PC-3 (cell line): ENCODE data around the gene ARHGAP4. TPM values are rescaled to one million over a fixed set of nuclear protein-coding genes. Genes with fewer than 3 reads are reported as not detected.

Source experiments
- ATAC-seq: fragments of 200-7000 bp; cut with Tn5 transposase; 2 replicates; pipeline ENCODE4 v1.9.1; 2020; ENCODE audit warnings: mild to moderate bottlenecking, moderate library complexity
- BruUV-seq: library from RNA; stranded (reverse); fragments of 400-500 nt; replicated peaks from 2 replicates; lab custom pipeline; 2021; lab: Mats Ljungman, UMichigan
- CTCF ChIA-PET: fragments of 300-600 bp; sonication (Branson Sonifier 250); formaldehyde crosslinking; loops from one replicate; lab custom pipeline; 2022; ENCODE audit warnings: antibody characterized with exemption; lab: Charles Lee
- POLR2A ChIA-PET: fragments of 300-600 bp; sonication (Branson Sonifier 250); formaldehyde crosslinking; loops from one replicate; lab custom pipeline; 2022; ENCODE audit warnings: antibody characterized with exemption; ENCODE audit not compliant: unreplicated experiment; lab: Charles Lee
- DNase-seq: peaks from one replicate; pipeline ENCODE4 v3.0.0-alpha.2; 2015
- H2AFZ ChIP-seq: fragments of 300-600 bp; sonication (generic); 2 replicates; pipeline ENCODE4 v1.6.0; 2016; ENCODE audit warnings: antibody characterized with exemption, low read length
- H3F3A ChIP-seq: fragments of 300-600 bp; sonication (generic); one replicate; pipeline ENCODE4 v1.6.0; 2017; ENCODE audit warnings: antibody characterized with exemption, low read length, control low read depth, mild to moderate bottlenecking; ENCODE audit not compliant: unreplicated experiment
- H3K27ac ChIP-seq: fragments of 300-600 bp; sonication (generic); 2 replicates; pipeline ENCODE4 v1.5.1; 2016; ENCODE audit warnings: mild to moderate bottlenecking, low read length
- H3K27me3 ChIP-seq: fragments of 300-600 bp; sonication (generic); 2 replicates; pipeline ENCODE4 v1.6.1; 2016; ENCODE audit warnings: low read length, mixed read lengths
- H3K36me3 ChIP-seq: fragments of 300-600 bp; sonication (generic); 2 replicates; pipeline ENCODE4 v1.6.1; 2016; ENCODE audit warnings: low read depth, mixed run types, low read length, mixed read lengths
- H3K4me1 ChIP-seq: fragments of 300-600 bp; sonication (generic); 2 replicates; pipeline ENCODE4 v1.5.1; 2016; ENCODE audit warnings: low read length; ENCODE audit not compliant: insufficient read depth
- H3K4me2 ChIP-seq: fragments of 300-600 bp; sonication (generic); 2 replicates; pipeline ENCODE4 v1.6.0; 2016; ENCODE audit warnings: low read length
- H3K4me3 ChIP-seq: fragments of 300-600 bp; sonication (generic); 2 replicates; pipeline ENCODE4 v1.5.1; 2016; ENCODE audit warnings: mild to moderate bottlenecking, low read length, mixed read lengths
- H3K79me2 ChIP-seq: fragments of 300-600 bp; sonication (generic); 2 replicates; pipeline ENCODE4 v1.6.1; 2017; ENCODE audit warnings: low read length, mixed read lengths
- H3K9ac ChIP-seq: fragments of 300-600 bp; sonication (generic); 2 replicates; pipeline ENCODE4 v1.6.0; 2016; ENCODE audit warnings: mild to moderate bottlenecking, low read length
- H3K9me2 ChIP-seq: fragments of 300-600 bp; sonication (generic); replicated peaks from 2 replicates; pipeline ENCODE4 v1.6.1; 2016; ENCODE audit warnings: mixed run types, low read length, mixed read lengths
- H3K9me3 ChIP-seq: fragments of 300-600 bp; sonication (generic); 2 replicates; pipeline ENCODE4 v1.6.1; 2016; ENCODE audit warnings: low read length, mixed read lengths
- H4K20me1 ChIP-seq: fragments of 300-600 bp; sonication (generic); 2 replicates; pipeline ENCODE4 v1.6.1; 2016; ENCODE audit warnings: low read length, mixed read lengths
- CTCF ChIP-seq: fragments of 300-600 bp; sonication (generic); conservative IDR thresholded peaks from 2 replicates; pipeline ENCODE4 v1.5.1; 2017; ENCODE audit warnings: antibody characterized with exemption, low read depth, mild to moderate bottlenecking, low read length
- EZH2 ChIP-seq: fragments of 300-600 bp; sonication (generic); IDR thresholded peaks from one replicate; pipeline ENCODE4 v1.6.1; 2017; ENCODE audit warnings: antibody characterized with exemption, mild to moderate bottlenecking, low read length; ENCODE audit not compliant: unreplicated experiment
- EZH2phosphoT487 ChIP-seq: fragments of 300-600 bp; sonication (generic); IDR thresholded peaks from 2 replicates; pipeline ENCODE4 v1.6.1; 2018; ENCODE audit warnings: mild to moderate bottlenecking, antibody characterized with exemption, low read length, borderline replicate concordance
- intact Hi-C: fragments of 100-400 bp; cut with micrococcal nuclease; formaldehyde crosslinking; loops from 2 replicates; pipeline ENCODE4 v1.9.0; 2023
- total RNA-seq: library from RNA; depleted of rRNA; stranded (reverse); fragments of >200 nt; gene quantifications from 2 replicates; pipeline ENCODE4 v1.2.3, GENCODE V29; 2014

The ARHGAP4 gene
- total RNA-seq, 1 experiment from 2014 or later = 4.6 TPM

GRCh38 chrX:153863251-153863991, 62.6 kb downstream of the ARHGAP4 start:
- Histone ChIP-seq H4K20me1 (no peaks in the 10 kb centered on the region), H3K9me3 (no peaks in the 10 kb centered on the region), H3K27ac (no peak overlapping the region), H3K79me2 (no peaks in the 10 kb centered on the region), H3F3A (no peaks in the 10 kb centered on the region), H3K4me1 (no peaks in the 10 kb centered on the region), H3K4me2 (no peak overlapping the region), H3K4me3 (no peak overlapping the region), H3K9ac (no peak overlapping the region), H3K9me2 (no peaks in the 10 kb centered on the region), H2AFZ (no peak overlapping the region), H3K27me3 (peaks cover 14% of the 10 kb centered on the region; the same call in 1 of the 2 replicates), H3K36me3 (no peaks in the 10 kb centered on the region)
- BruUV-seq = no TSS peak
- intact Hi-C loops = no loop called here
- CTCF ChIA-PET = no interaction called here
- no peak for TF ChIP-seq EZH2phosphoT487
- ATAC-seq (no peak), DNase-seq (no peak)
- POLR2A ChIA-PET = no interaction called here

- Histone ChIP-seq H3K9me3 (no peaks in the 10 kb centered on the region), H3K36me3 (no peaks in the 10 kb centered on the region), H4K20me1 (no peaks in the 10 kb centered on the region), H3K9me2 (no peaks in the 10 kb centered on the region), H3F3A (no peaks in the 10 kb centered on the region), H3K4me2 (no peak overlapping the region), H3K4me3 (no peak overlapping the region), H2AFZ (no peak overlapping the region), H3K9ac (no peak overlapping the region), H3K79me2 (no peaks in the 10 kb centered on the region), H3K27me3 (peaks cover 22% of the 10 kb centered on the region; the same call in 1 of the 2 replicates), H3K27ac (no peak overlapping the region), H3K4me1 (no peaks in the 10 kb centered on the region)
- TF ChIP-seq EZH2phosphoT487 (no peak), EZH2 (no peak), CTCF (no peak)
- ChIA-PET POLR2A (no interaction called here), CTCF (no interaction called here)
- intact Hi-C loops = no loop called here
- no TSS peak for BruUV-seq
- ATAC-seq (no peak), DNase-seq (no peak)
Observed at GRCh38 chrX:153862369-153863250, 63.5 kb downstream of the ARHGAP4 start.

- BruUV-seq = no TSS peak
- CTCF ChIA-PET = no interaction called here
- H3K9me3 ChIP-seq = no peaks in the 10 kb centered on the region
Observed at GRCh38 chrX:153861733-153862310, 64.2 kb downstream of the ARHGAP4 start.

More at GRCh38 chrX:153861733-153862310, 64.2 kb downstream of the ARHGAP4 start:
- DNase-seq (no peak), ATAC-seq (no peak)
- Histone ChIP-seq H4K20me1 (no peaks in the 10 kb centered on the region), H3K27me3 (peaks cover 23% of the 10 kb centered on the region; the same call in 1 of the 2 replicates), H2AFZ (no peak overlapping the region), H3K9ac (no peak overlapping the region), H3K79me2 (no peaks in the 10 kb centered on the region), H3K4me2 (no peak overlapping the region), H3K9me2 (no peaks in the 10 kb centered on the region), H3K4me1 (no peaks in the 10 kb centered on the region), H3K4me3 (no peak overlapping the region), H3F3A (no peaks in the 10 kb centered on the region), H3K36me3 (no peaks in the 10 kb centered on the region), H3K27ac (no peak overlapping the region)
- intact Hi-C loops = no loop called here
- POLR2A ChIA-PET = no interaction called here
- no peak for TF ChIP-seq EZH2phosphoT487
- no peak for TF ChIP-seq CTCF
- no peak for TF ChIP-seq EZH2
